WTC11 (cell line): ENCODE data around the gene NPDC1. TPM values are rescaled to one million over a fixed set of nuclear protein-coding genes. Genes with fewer than 3 reads are reported as not detected.

Source experiments
- ATAC-seq: fragments of 200-7000 bp; cut with Tn5 transposase; 2 replicates; pipeline ENCODE4 v1.10.0; 2021; ENCODE audit warnings: mild to moderate bottlenecking, moderate library complexity
- CTCF ChIA-PET: fragments of 300-600 bp; sonication (Branson Sonifier 250); formaldehyde crosslinking; loops from one replicate; lab custom pipeline; 2021; ENCODE audit warnings: antibody characterized with exemption; lab: Charles Lee
- POLR2A ChIA-PET: fragments of 350-600 bp; sonication (Branson Sonifier 250); formaldehyde crosslinking; loops from one replicate; lab custom pipeline; 2021; ENCODE audit warnings: antibody characterized with exemption; lab: Charles Lee
- DNase-seq: peaks from one replicate; pipeline ENCODE4 v3.0.0; 2021; ENCODE audit warnings: low spot score
- H3K27ac Mint-ChIP-seq: 2 replicates; pipeline ENCODE4 v1.8.0; 2021; ENCODE audit warnings: mixed read lengths
- H3K27me3 Mint-ChIP-seq: 2 replicates; pipeline ENCODE4 v1.8.0; 2021; ENCODE audit warnings: low read depth, mild to moderate bottlenecking, moderate library complexity, mixed read lengths
- H3K36me3 Mint-ChIP-seq: 2 replicates; pipeline ENCODE4 v1.8.0; 2021; ENCODE audit warnings: mixed read lengths
- H3K4me1 Mint-ChIP-seq: 2 replicates; pipeline ENCODE4 v1.8.0; 2022; ENCODE audit warnings: mixed read lengths
- H3K4me3 Mint-ChIP-seq: 2 replicates; pipeline ENCODE4 v1.8.0; 2021; ENCODE audit warnings: mild to moderate bottlenecking, moderate library complexity, mixed read lengths
- H3K9me3 Mint-ChIP-seq: 2 replicates; pipeline ENCODE4 v1.8.0; 2021; ENCODE audit warnings: mixed read lengths
- CBFB ChIP-seq: sonication (generic); formaldehyde crosslinking; IDR thresholded peaks from 2 replicates; pipeline ENCODE4 v1.8.1; 2022; ENCODE audit warnings: mild to moderate bottlenecking, low read depth, missing genetic modification reagents
- CREM ChIP-seq: sonication (generic); formaldehyde crosslinking; IDR thresholded peaks from 2 replicates; pipeline ENCODE4 v1.8.1; 2022; ENCODE audit warnings: mild to moderate bottlenecking, missing genetic modification reagents, moderate library complexity
- EMX1 ChIP-seq: fragments of 250-450 bp; sonication (Bioruptor Pico); IDR thresholded peaks from 2 replicates; pipeline ENCODE4 v1.8.0; 2021; ENCODE audit warnings: mild to moderate bottlenecking
- ESRRA ChIP-seq: sonication (generic); formaldehyde crosslinking; IDR thresholded peaks from 2 replicates; pipeline ENCODE4 v1.8.1; 2022; ENCODE audit warnings: mild to moderate bottlenecking, missing genetic modification reagents, borderline replicate concordance
- FOXK1 ChIP-seq: sonication (generic); formaldehyde crosslinking; IDR thresholded peaks from 2 replicates; pipeline ENCODE4 v1.8.0; 2022; ENCODE audit warnings: mild to moderate bottlenecking, moderate library complexity, missing genetic modification reagents
- FOXP1 ChIP-seq: sonication (generic); formaldehyde crosslinking; IDR thresholded peaks from 2 replicates; pipeline ENCODE4 v1.8.0; 2022; ENCODE audit warnings: missing genetic modification reagents, mild to moderate bottlenecking, moderate library complexity, borderline replicate concordance
- IRF1 ChIP-seq: sonication (generic); formaldehyde crosslinking; IDR thresholded peaks from 2 replicates; pipeline ENCODE4 v1.8.0; 2023; ENCODE audit warnings: missing genetic modification reagents
- JAZF1 ChIP-seq: fragments of 250-450 bp; sonication (Bioruptor Pico); IDR thresholded peaks from 2 replicates; pipeline ENCODE4 v1.9.0; 2021; ENCODE audit warnings: moderate library complexity, mild to moderate bottlenecking, inconsistent platforms
- MLX ChIP-seq: sonication (generic); formaldehyde crosslinking; IDR thresholded peaks from 2 replicates; pipeline ENCODE4 v1.8.1; 2023; ENCODE audit warnings: mild to moderate bottlenecking, missing genetic modification reagents, moderate library complexity
- NFE2L1 ChIP-seq: sonication (generic); formaldehyde crosslinking; IDR thresholded peaks from 2 replicates; pipeline ENCODE4 v1.8.1; 2023; ENCODE audit warnings: missing genetic modification reagents
- SP1 ChIP-seq: sonication (generic); formaldehyde crosslinking; conservative IDR thresholded peaks from 2 replicates; pipeline ENCODE4 v1.8.1; 2022; ENCODE audit warnings: missing genetic modification reagents
- TEAD1 ChIP-seq: sonication (generic); formaldehyde crosslinking; IDR thresholded peaks from 2 replicates; pipeline ENCODE4 v1.8.0; 2022; ENCODE audit warnings: mild to moderate bottlenecking, missing genetic modification reagents
- ZBTB21 ChIP-seq: sonication (generic); formaldehyde crosslinking; IDR thresholded peaks from 2 replicates; pipeline ENCODE4 v1.8.1; 2023; ENCODE audit warnings: mild to moderate bottlenecking, missing genetic modification reagents, borderline replicate concordance
- ZBTB43 ChIP-seq: sonication (generic); formaldehyde crosslinking; IDR thresholded peaks from 2 replicates; pipeline ENCODE4 v1.8.1; 2023; ENCODE audit warnings: mild to moderate bottlenecking, missing genetic modification reagents
- ZMAT4 ChIP-seq: fragments of 250-450 bp; sonication (Bioruptor Pico); IDR thresholded peaks from 2 replicates; pipeline ENCODE4 v1.9.0; 2021; ENCODE audit warnings: mild to moderate bottlenecking
- ZNF219 ChIP-seq: sonication (generic); formaldehyde crosslinking; IDR thresholded peaks from 2 replicates; pipeline ENCODE4 v1.8.0; 2023; ENCODE audit warnings: missing genetic modification reagents, mild to moderate bottlenecking, borderline replicate concordance
- ZNF317 ChIP-seq: sonication (generic); formaldehyde crosslinking; IDR thresholded peaks from 2 replicates; pipeline ENCODE4 v1.8.1; 2023; ENCODE audit warnings: low read depth, mild to moderate bottlenecking, moderate library complexity, missing genetic modification reagents, borderline replicate concordance
- ZNF532 ChIP-seq: fragments of 250-450 bp; sonication (Bioruptor Pico); IDR thresholded peaks from 2 replicates; pipeline ENCODE4 v1.9.0; 2021; ENCODE audit warnings: mild to moderate bottlenecking, borderline replicate concordance
- ZNF671 ChIP-seq: fragments of 250-450 bp; sonication (Bioruptor Pico); IDR thresholded peaks from 2 replicates; pipeline ENCODE4 v1.8.0; 2021; ENCODE audit warnings: mild to moderate bottlenecking
- total RNA-seq: library from RNA; stranded (reverse); gene quantifications from 3 replicates; pipeline ENCODE4 v1.2.3, GENCODE V29; 2021

Gene NPDC1
- total RNA-seq, 1 experiment from 2014 or later: 64.3 TPM

- CTCF ChIA-PET: interaction anchor here (0.6 to 3.9 kb wide), 20 partner anchors 8 to 222 kb away, joined by 3 to 38 read pairs (median 4); partner anchors contain the start of genes AJM1, CLIC3, FUT7 and GRIN1
- no peak for TF ChIP-seq ZNF317 (CRISPR knock-in tag)
- TF ChIP-seq SP1: peak; percentile 90
- Mint-ChIP-seq H3K27me3 (peaks cover 2% of the 10 kb centered on the region), H3K36me3 (peaks cover under 1% of the 10 kb centered on the region; the same call in 1 of the 2 replicates), H3K4me1 (peaks cover under 1% of the 10 kb centered on the region; the same call in 1 of the 2 replicates), H3K27ac (no peak overlapping the region; the same call in 1 of the 2 replicates), H3K9me3 (no peaks in the 10 kb centered on the region), H3K4me3 (no peak overlapping the region)
- POLR2A ChIA-PET: interaction anchor here (0.5 to 1.1 kb wide), 2 partner anchors 10 to 44 kb away, joined by 3 read pairs; partner anchors contain the start of gene FUT7
- peak; percentile 96 for ATAC-seq
- DNase-seq: peak; percentile 98
These were observed 23.9 kb downstream of the NPDC1 start for GRCh38 chr9:137021979-137022661.

GRCh38 chr9:137021568-137021978 is 24.4 kb downstream of the NPDC1 start:
- H3K4me1 Mint-ChIP-seq: no peaks in the 10 kb centered on the region; the same call in 1 of the 2 replicates
- no peak overlapping the region for H3K27ac Mint-ChIP-seq
- DNase-seq: no peak
- TF ChIP-seq NFE2L1 (no peak), EMX1 (no peak), ZBTB43 (no peak), FOXK1 (CRISPR knock-in tag) (no peak), ZNF671 (CRISPR knock-in tag) (no peak), ZMAT4 (no peak), TEAD1 (CRISPR knock-in tag) (no peak), ZNF219 (CRISPR knock-in tag) (no peak), ESRRA (no peak), CBFB (CRISPR knock-in tag) (no peak), CREM (no peak), ZBTB21 (no peak), JAZF1 (CRISPR knock-in tag) (no peak)
- TF ChIP-seq, all 79 proteins: peak for 0
- no peak overlapping the region for H3K4me3 Mint-ChIP-seq
- H3K36me3 Mint-ChIP-seq: peaks cover 5% of the 10 kb centered on the region
- no peaks in the 10 kb centered on the region for H3K27me3 Mint-ChIP-seq
- H3K9me3 Mint-ChIP-seq: no peaks in the 10 kb centered on the region
- ChIA-PET POLR2A (interaction anchor here (1.1 kb wide), 1 partner anchor 43 kb away, joined by 3 read pairs; no protein-coding TSS in a partner anchor), CTCF (interaction anchor here (0.8 to 3.9 kb wide), 18 partner anchors 9 to 215 kb away, joined by 3 to 38 read pairs (median 6); partner anchors contain the start of genes FUT7, GRIN1, PAXX and SAPCD2)
- no peak for ATAC-seq

GRCh38 chr9:137020771-137021567 is 25.0 kb downstream of the NPDC1 start:
- Mint-ChIP-seq H3K4me1 (no peaks in the 10 kb centered on the region; the same call in 1 of the 2 replicates), H3K27ac (no peak overlapping the region), H3K27me3 (no peaks in the 10 kb centered on the region), H3K9me3 (no peaks in the 10 kb centered on the region), H3K4me3 (no peak overlapping the region), H3K36me3 (peaks cover 7% of the 10 kb centered on the region)
- POLR2A ChIA-PET: no interaction called here
- CTCF ChIA-PET: interaction anchor here (0.8 to 3.9 kb wide), 9 partner anchors 9 to 216 kb away, joined by 3 to 38 read pairs (median 5); partner anchors contain the start of gene FUT7
- no peak for DNase-seq
- no peak for ATAC-seq
- TF ChIP-seq FOXK1 (CRISPR knock-in tag): no peak
- TF ChIP-seq ZNF532 (CRISPR knock-in tag): no peak
- TF ChIP-seq FOXP1 (CRISPR knock-in tag): no peak
- no peak for TF ChIP-seq IRF1 (CRISPR knock-in tag)
- no peak for TF ChIP-seq CREM
- TF ChIP-seq MLX (CRISPR knock-in tag): no peak
